ENCODE data around the gene GPX8.

GRCh38 chr5:55177078-55177477, 17.1 kb downstream of the GPX8 start:
- TF ChIP-seq CTCF (IDR thresholded peaks at IDR 0.05; ENCODE audit: borderline replicate concordance, extremely low read depth, low read length, poor library complexity, severe bottlenecking) (no peak), EZH2 (IDR thresholded peaks at IDR 0.05; ENCODE audit: borderline replicate concordance, low read depth, low read length, severe bottlenecking) (no peak)
